OCI-LY7 (cell line): ENCODE measurements around the gene CCDC116. TPM values are rescaled to one million over a fixed set of nuclear protein-coding genes. Genes with fewer than 3 reads are reported as not detected.

Experiments
- BruUV-seq: library from RNA; stranded (reverse); fragments of 400-500 nt; replicated peaks from 2 replicates; lab custom pipeline; 2021; lab: Mats Ljungman, UMichigan
- CTCF ChIA-PET: fragments of 300-600 bp; sonication (Branson Sonifier 250); formaldehyde crosslinking; loops from one replicate; lab custom pipeline; 2022; ENCODE audit warnings: antibody characterized with exemption; ENCODE audit not compliant: unreplicated experiment; lab: Charles Lee
- POLR2A ChIA-PET: fragments of 300-600 bp; sonication (Branson Sonifier 250); formaldehyde crosslinking; loops from one replicate; lab custom pipeline; 2022; ENCODE audit warnings: antibody characterized with exemption; lab: Charles Lee
- DNase-seq: peaks from one replicate; pipeline ENCODE4 v3.0.0-alpha.2; 2015; ENCODE audit warnings: low spot score
- H2AFZ ChIP-seq: fragments of 200-600 bp; sonication (generic), shearing (Covaris generic); 2 replicates; pipeline ENCODE4 v1.6.1; 2014; ENCODE audit warnings: mild to moderate bottlenecking, antibody characterized with exemption, low read length, moderate library complexity
- H3K27ac ChIP-seq: fragments of 200-600 bp; sonication (generic); 2 replicates; pipeline ENCODE4 v1.5.1; 2014; ENCODE audit warnings: mixed run types, low read depth, mild to moderate bottlenecking, moderate library complexity, low read length, inconsistent platforms; ENCODE audit not compliant: poor library complexity, severe bottlenecking
- H3K36me3 ChIP-seq: fragments of 200-600 bp; sonication (generic); 2 replicates; pipeline ENCODE4 v1.6.1; 2014; ENCODE audit warnings: mild to moderate bottlenecking, antibody characterized with exemption, low read length, moderate library complexity, mixed read lengths; ENCODE audit not compliant: insufficient read depth
- H3K4me1 ChIP-seq: fragments of 200-600 bp; sonication (generic); 2 replicates; pipeline ENCODE4 v1.5.1; 2014; ENCODE audit warnings: mild to moderate bottlenecking, low read length; ENCODE audit not compliant: insufficient read depth, poor library complexity, severe bottlenecking
- H3K4me2 ChIP-seq: fragments of 200-600 bp; sonication (generic); 2 replicates; pipeline ENCODE4 v1.6.1; 2014; ENCODE audit warnings: mild to moderate bottlenecking, low read length
- H3K4me3 ChIP-seq: fragments of 200-600 bp; sonication (generic); 2 replicates; pipeline ENCODE4 v1.5.1; 2014; ENCODE audit warnings: mild to moderate bottlenecking, low read depth, low read length; ENCODE audit not compliant: poor library complexity, severe bottlenecking
- H3K79me2 ChIP-seq: fragments of 200-600 bp; sonication (generic); 2 replicates; pipeline ENCODE4 v1.6.1; 2016; ENCODE audit warnings: low read depth, mild to moderate bottlenecking, low read length, moderate library complexity, mixed read lengths; ENCODE audit not compliant: insufficient read depth
- H3K9me2 ChIP-seq: fragments of 200-600 bp; sonication (generic); 2 replicates; pipeline ENCODE4 v1.6.1; 2016; ENCODE audit warnings: mild to moderate bottlenecking, low read length, mixed read lengths; ENCODE audit not compliant: insufficient read depth
- H3K9me3 ChIP-seq: fragments of 200-600 bp; sonication (generic); 2 replicates; pipeline ENCODE4 v1.6.1; 2014; ENCODE audit warnings: mild to moderate bottlenecking, mixed run types, low read length, mixed read lengths
- H4K20me1 ChIP-seq: fragments of 200-600 bp; sonication (generic); 2 replicates; pipeline ENCODE4 v1.6.1; 2014; ENCODE audit warnings: mild to moderate bottlenecking, antibody characterized with exemption, low read length, moderate library complexity, mixed read lengths; ENCODE audit not compliant: insufficient read depth
- EZH2phosphoT487 ChIP-seq: fragments of 200-600 bp; sonication (generic); IDR thresholded peaks from 2 replicates; pipeline ENCODE4 v1.6.1; 2018; ENCODE audit warnings: low read depth, borderline replicate concordance, mild to moderate bottlenecking, mixed run types, antibody characterized with exemption, low read length, moderate library complexity, mixed read lengths
- intact Hi-C: fragments of 100-400 bp; cut with micrococcal nuclease; formaldehyde crosslinking; loops from one replicate; pipeline ENCODE4 v1.10.0; 2022; ENCODE audit not compliant: unreplicated experiment
- microRNA-seq: library from miRNA; unstranded; fragments of <30 nt; microRNA quantifications from one replicate; pipeline ENCODE4 v1.2.0, GENCODE V29; 2022; ENCODE audit warnings: borderline replicate concordance
- small RNA-seq: library from RNA; depleted of rRNA; stranded (forward); fragments of <200 nt; gene quantifications from one replicate; pipeline ENCODE3, GENCODE V24; 2014
- total RNA-seq, 2 experiments: library from RNA; depleted of rRNA in 1 of 2; stranded (reverse); fragments of >200 nt in 1 of 2; shearing (Covaris generic) in 1 of 2; gene quantifications; 2 replicates each; pipeline ENCODE4 v1.2.3, GENCODE V29; 2014 to 2022
- TF ChIP-seq, protein P1 (sequence below): fragments of 200-600 bp; sonication (generic); conservative IDR thresholded peaks from 2 replicates; pipeline ENCODE4 v1.5.1; 2014; ENCODE audit warnings: mild to moderate bottlenecking, antibody characterized with exemption, low read length, moderate library complexity, mixed read lengths

Gene CCDC116
- total RNA-seq, 2 experiments from 2014 or later = 1.5 to 3.1 TPM

DNA sequence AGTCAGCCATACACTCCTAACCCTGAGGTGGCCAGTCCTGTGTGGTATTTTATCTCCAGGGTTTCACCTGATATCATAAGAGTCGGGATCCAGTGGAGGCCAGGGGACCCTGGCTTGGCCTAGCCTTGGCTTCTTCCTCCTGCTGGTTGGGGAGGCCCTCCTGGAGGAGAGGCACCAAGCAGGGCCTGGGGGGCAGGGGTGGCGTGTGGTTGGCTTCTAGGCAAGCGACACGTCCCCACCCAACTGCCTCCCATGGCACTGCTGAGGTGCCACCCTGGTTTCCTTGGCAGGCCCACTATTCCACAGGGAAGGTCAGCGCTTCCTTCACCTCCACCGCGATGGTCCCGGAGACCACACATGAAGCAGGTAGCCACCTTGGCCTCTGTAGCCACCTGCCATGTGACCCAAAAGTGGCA, 53.6 kb downstream of the CCDC116 start:
- H3K4me2 ChIP-seq = no peak overlapping the region
- BruUV-seq = no TSS peak
- H3K9me3 ChIP-seq = no peaks in the 10 kb centered on the region
- intact Hi-C loops = no loop called here
- no peak overlapping the region for H3K4me3 ChIP-seq
- no peaks in the 10 kb centered on the region for H3K79me2 ChIP-seq
- H3K36me3 ChIP-seq = peaks cover 85% of the 10 kb centered on the region
- TF ChIP-seq EZH2phosphoT487 = no peak
- TF ChIP-seq, protein P1, sequence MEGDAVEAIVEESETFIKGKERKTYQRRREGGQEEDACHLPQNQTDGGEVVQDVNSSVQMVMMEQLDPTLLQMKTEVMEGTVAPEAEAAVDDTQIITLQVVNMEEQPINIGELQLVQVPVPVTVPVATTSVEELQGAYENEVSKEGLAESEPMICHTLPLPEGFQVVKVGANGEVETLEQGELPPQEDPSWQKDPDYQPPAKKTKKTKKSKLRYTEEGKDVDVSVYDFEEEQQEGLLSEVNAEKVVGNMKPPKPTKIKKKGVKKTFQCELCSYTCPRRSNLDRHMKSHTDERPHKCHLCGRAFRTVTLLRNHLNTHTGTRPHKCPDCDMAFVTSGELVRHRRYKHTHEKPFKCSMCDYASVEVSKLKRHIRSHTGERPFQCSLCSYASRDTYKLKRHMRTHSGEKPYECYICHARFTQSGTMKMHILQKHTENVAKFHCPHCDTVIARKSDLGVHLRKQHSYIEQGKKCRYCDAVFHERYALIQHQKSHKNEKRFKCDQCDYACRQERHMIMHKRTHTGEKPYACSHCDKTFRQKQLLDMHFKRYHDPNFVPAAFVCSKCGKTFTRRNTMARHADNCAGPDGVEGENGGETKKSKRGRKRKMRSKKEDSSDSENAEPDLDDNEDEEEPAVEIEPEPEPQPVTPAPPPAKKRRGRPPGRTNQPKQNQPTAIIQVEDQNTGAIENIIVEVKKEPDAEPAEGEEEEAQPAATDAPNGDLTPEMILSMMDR = no peak
- ChIA-PET CTCF (no interaction called here), POLR2A (no interaction called here)
- no peaks in the 10 kb centered on the region for H3K9me2 ChIP-seq
- H3K4me1 ChIP-seq = no peaks in the 10 kb centered on the region
- no peak overlapping the region for H3K27ac ChIP-seq
- DNase-seq = no peak
- no peaks in the 10 kb centered on the region for H4K20me1 ChIP-seq
- no peak overlapping the region for H2AFZ ChIP-seq

Small RNA genes lying within 50 kb of the gene (microRNA-seq; reads per million reads assigned to microRNA genes)
- gene MIR130B (9,039 reads per million, percentile 93 among the genes with 10 or more reads in this experiment), gene MIR301B (6.8 reads per million)

Small RNA genes lying within 50 kb of the gene (small RNA-seq; reads per million reads assigned to genes)
- 0.47 reads per million for gene MIR301B

Other genes starting within 250 kb of the CCDC116 start
- 2.4 and 3.4 TPM in 2 replicates for gene RIMBP3B, start 249.0 kb upstream of the CCDC116 start, total RNA-seq (2014; rRNA removed; shearing (Covaris generic))
- 1.1 and 1.5 TPM in 2 replicates for gene RIMBP3B, start 249.0 kb upstream of the CCDC116 start, total RNA-seq (2022)
- 11.3 TPM in 2 replicates for gene HIC2, start 215.4 kb upstream of the CCDC116 start, total RNA-seq (2014; rRNA removed; shearing (Covaris generic))
- 9.2 and 9.8 TPM in 2 replicates for gene HIC2, start 215.4 kb upstream of the CCDC116 start, total RNA-seq (2022)
- gene TMEM191C, start 165.4 kb upstream of the CCDC116 start, total RNA-seq (2014; rRNA removed; shearing (Covaris generic)) = 0.82 and 1.2 TPM in 2 replicates
- 2.2 and 3.2 TPM in 2 replicates for gene TMEM191C, start 165.4 kb upstream of the CCDC116 start, total RNA-seq (2022)
- 0.15 and 0.69 TPM in 2 replicates for gene RIMBP3C, start 81.3 kb upstream of the CCDC116 start, total RNA-seq (2014; rRNA removed; shearing (Covaris generic))
- gene RIMBP3C, start 81.3 kb upstream of the CCDC116 start, total RNA-seq (2022) = 1.1 and 2.0 TPM in 2 replicates
- 61.2 and 63.8 TPM in 2 replicates for gene UBE2L3, start 65.0 kb upstream of the CCDC116 start, total RNA-seq (2014; rRNA removed; shearing (Covaris generic))
- 67.1 and 67.8 TPM in 2 replicates for gene UBE2L3, start 65.0 kb upstream of the CCDC116 start, total RNA-seq (2022)
- gene YDJC, start 2.7 kb upstream of the CCDC116 start, total RNA-seq (2014; rRNA removed; shearing (Covaris generic)) = 75.6 and 81.1 TPM in 2 replicates
- 59.0 and 59.3 TPM in 2 replicates for gene YDJC, start 2.7 kb upstream of the CCDC116 start, total RNA-seq (2022)
- 66.8 and 89.1 TPM in 2 replicates for gene SDF2L1, start 9.5 kb downstream of the CCDC116 start, total RNA-seq (2014; rRNA removed; shearing (Covaris generic))
- gene SDF2L1, start 9.5 kb downstream of the CCDC116 start, total RNA-seq (2022) = 39.6 and 60.5 TPM in 2 replicates
- gene PPIL2, start 33.3 kb downstream of the CCDC116 start, total RNA-seq (2014; rRNA removed; shearing (Covaris generic)) = 58.5 and 59.9 TPM in 2 replicates
- 86.3 and 92.7 TPM in 2 replicates for gene PPIL2, start 33.3 kb downstream of the CCDC116 start, total RNA-seq (2022)
- 15.1 and 18.8 TPM in 2 replicates for gene YPEL1, start 103.0 kb downstream of the CCDC116 start, total RNA-seq (2014; rRNA removed; shearing (Covaris generic))
- 18.2 and 24.8 TPM in 2 replicates for gene YPEL1, start 103.0 kb downstream of the CCDC116 start, total RNA-seq (2022)
- 28.9 and 39.6 TPM in 2 replicates for gene MAPK1, start 234.9 kb downstream of the CCDC116 start, total RNA-seq (2014; rRNA removed; shearing (Covaris generic))
- gene MAPK1, start 234.9 kb downstream of the CCDC116 start, total RNA-seq (2022) = 75.4 and 79.8 TPM in 2 replicates